Measurements from ENCODE around the gene GLIS1. TPM values are rescaled to one million over a fixed set of nuclear protein-coding genes. Genes with fewer than 3 reads are reported as not detected.

GLIS1 gene
- total RNA-seq, 1 donor = 2.9 TPM

DNA sequence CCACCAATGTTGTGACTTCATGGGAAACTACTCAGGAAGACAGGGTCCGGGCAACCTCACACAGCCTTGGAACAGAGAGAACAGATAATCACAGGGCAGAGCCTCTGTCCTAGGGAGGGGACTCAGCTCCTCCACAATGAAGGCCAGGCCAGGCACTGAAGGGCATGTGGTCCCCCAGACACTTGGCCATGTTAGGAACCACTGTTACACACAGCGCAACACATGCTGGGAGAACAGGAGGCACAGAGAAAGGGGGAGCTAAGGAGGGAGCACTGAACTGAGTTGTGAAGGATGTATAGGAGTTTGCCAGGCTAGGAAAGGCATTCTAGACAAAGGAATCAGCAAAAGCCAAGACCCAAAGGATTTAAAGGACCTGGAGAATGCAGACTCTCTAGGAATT is 152.2 kb downstream of the GLIS1 start:
- TF ChIP-seq, protein P1, sequence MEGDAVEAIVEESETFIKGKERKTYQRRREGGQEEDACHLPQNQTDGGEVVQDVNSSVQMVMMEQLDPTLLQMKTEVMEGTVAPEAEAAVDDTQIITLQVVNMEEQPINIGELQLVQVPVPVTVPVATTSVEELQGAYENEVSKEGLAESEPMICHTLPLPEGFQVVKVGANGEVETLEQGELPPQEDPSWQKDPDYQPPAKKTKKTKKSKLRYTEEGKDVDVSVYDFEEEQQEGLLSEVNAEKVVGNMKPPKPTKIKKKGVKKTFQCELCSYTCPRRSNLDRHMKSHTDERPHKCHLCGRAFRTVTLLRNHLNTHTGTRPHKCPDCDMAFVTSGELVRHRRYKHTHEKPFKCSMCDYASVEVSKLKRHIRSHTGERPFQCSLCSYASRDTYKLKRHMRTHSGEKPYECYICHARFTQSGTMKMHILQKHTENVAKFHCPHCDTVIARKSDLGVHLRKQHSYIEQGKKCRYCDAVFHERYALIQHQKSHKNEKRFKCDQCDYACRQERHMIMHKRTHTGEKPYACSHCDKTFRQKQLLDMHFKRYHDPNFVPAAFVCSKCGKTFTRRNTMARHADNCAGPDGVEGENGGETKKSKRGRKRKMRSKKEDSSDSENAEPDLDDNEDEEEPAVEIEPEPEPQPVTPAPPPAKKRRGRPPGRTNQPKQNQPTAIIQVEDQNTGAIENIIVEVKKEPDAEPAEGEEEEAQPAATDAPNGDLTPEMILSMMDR (IDR thresholded peaks at IDR 0.05; ENCODE audit: extremely low read depth, low read depth, low read length) = no peak
- Histone ChIP-seq H3K9me3 (ENCODE audit: low read depth, low read length) (no peaks in the 10 kb centered on the region), H3K27ac (ENCODE audit: low read depth, low read length) (no peak overlapping the region), H3K4me2 (ENCODE audit: insufficient read depth, low read length) (no peak overlapping the region), H3K79me2 (ENCODE audit: insufficient read depth, low read length) (no peaks in the 10 kb centered on the region), H3K4me1 (ENCODE audit: insufficient read depth, low read length) (no peaks in the 10 kb centered on the region), H4K20me1 (ENCODE audit: insufficient read depth, low read length) (peaks cover 12% of the 10 kb centered on the region), H3K4me3 (ENCODE audit: insufficient read depth, low read length) (no peak overlapping the region), H3K36me3 (ENCODE audit: insufficient read depth, low read length) (peaks cover 3% of the 10 kb centered on the region), H2AFZ (ENCODE audit: low read length) (no peak overlapping the region), H3K27me3 (ENCODE audit: insufficient read depth, low read length) (no peaks in the 10 kb centered on the region)
- DNase-seq (ENCODE audit: insufficient read length, low spot score, missing footprints) = no peak

- Histone ChIP-seq H3K36me3 (ENCODE audit: insufficient read depth, low read length) (no peaks in the 10 kb centered on the region), H3K4me3 (ENCODE audit: insufficient read depth, low read length) (no peak overlapping the region), H3K4me2 (ENCODE audit: insufficient read depth, low read length) (no peak overlapping the region), H2AFZ (ENCODE audit: low read length) (no peak overlapping the region), H3K79me2 (ENCODE audit: insufficient read depth, low read length) (no peaks in the 10 kb centered on the region), H3K9me3 (ENCODE audit: low read depth, low read length) (no peaks in the 10 kb centered on the region), H4K20me1 (ENCODE audit: insufficient read depth, low read length) (peaks cover 8% of the 10 kb centered on the region), H3K4me1 (ENCODE audit: insufficient read depth, low read length) (no peaks in the 10 kb centered on the region), H3K27ac (ENCODE audit: low read depth, low read length) (no peak overlapping the region), H3K27me3 (ENCODE audit: insufficient read depth, low read length) (no peaks in the 10 kb centered on the region)
- no peak for DNase-seq (ENCODE audit: insufficient read length, low spot score, missing footprints)
- TF ChIP-seq, protein P1 (IDR thresholded peaks at IDR 0.05; ENCODE audit: extremely low read depth, low read depth, low read length) = no peak
Measured at GRCh38 chr1:53585565-53585964, 153.4 kb downstream of the GLIS1 start.

DNA sequence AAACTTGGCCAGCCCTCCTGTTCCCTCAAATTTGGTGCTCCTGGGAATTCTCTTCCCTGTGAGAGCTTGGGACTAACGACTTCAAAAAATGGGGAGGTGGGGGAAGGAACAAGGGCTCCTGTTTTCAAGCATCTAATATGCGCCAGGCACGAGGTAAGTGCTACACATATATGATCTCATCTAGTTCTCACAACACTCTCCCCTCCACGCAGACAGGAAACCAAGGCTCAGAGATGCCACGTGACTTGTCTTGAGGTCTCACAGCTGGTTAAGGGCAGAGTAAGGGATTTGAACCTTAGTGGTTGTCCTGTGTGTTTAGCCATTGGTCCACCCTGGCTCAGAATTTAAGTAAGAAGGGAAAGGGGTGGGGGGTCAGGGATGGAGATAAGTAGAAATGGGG is 153.8 kb downstream of the GLIS1 start:
- H2AFZ ChIP-seq (ENCODE audit: low read length) = no peak overlapping the region
- H3K27ac ChIP-seq (ENCODE audit: low read depth, low read length) = no peak overlapping the region
- no peaks in the 10 kb centered on the region for H3K36me3 ChIP-seq (ENCODE audit: insufficient read depth, low read length)
- no peaks in the 10 kb centered on the region for H3K4me1 ChIP-seq (ENCODE audit: insufficient read depth, low read length)
- no peak overlapping the region for H3K4me3 ChIP-seq (ENCODE audit: insufficient read depth, low read length)
- TF ChIP-seq, protein P1 (IDR thresholded peaks at IDR 0.05; ENCODE audit: extremely low read depth, low read depth, low read length) = no peak
- peaks cover 8% of the 10 kb centered on the region for H4K20me1 ChIP-seq (ENCODE audit: insufficient read depth, low read length)
- no peaks in the 10 kb centered on the region for H3K27me3 ChIP-seq (ENCODE audit: insufficient read depth, low read length)
- no peaks in the 10 kb centered on the region for H3K79me2 ChIP-seq (ENCODE audit: insufficient read depth, low read length)
- no peaks in the 10 kb centered on the region for H3K9me3 ChIP-seq (ENCODE audit: low read depth, low read length)
- no peak for DNase-seq (ENCODE audit: insufficient read length, low spot score, missing footprints)
- H3K4me2 ChIP-seq (ENCODE audit: insufficient read depth, low read length) = no peak overlapping the region

DNA sequence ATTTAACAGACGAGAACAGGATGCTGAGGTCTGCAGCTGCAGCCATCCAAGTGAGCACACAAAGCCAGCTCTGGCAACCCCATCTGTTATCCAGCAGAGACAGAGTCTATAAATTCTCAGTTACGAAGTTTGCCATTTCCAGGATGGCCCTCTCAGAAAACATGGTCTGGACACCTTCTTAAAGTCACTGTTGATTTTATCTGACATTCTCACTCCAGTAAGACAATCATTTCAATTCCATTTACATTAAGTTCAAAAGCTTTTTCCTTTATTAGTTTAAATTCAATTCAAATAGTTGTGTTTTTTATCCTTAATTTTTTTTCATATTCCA is 154.2 kb downstream of the GLIS1 start:
- no peak overlapping the region for H3K27ac ChIP-seq (ENCODE audit: low read depth, low read length)
- H3K9me3 ChIP-seq (ENCODE audit: low read depth, low read length) = no peaks in the 10 kb centered on the region
- no peaks in the 10 kb centered on the region for H3K79me2 ChIP-seq (ENCODE audit: insufficient read depth, low read length)
- no peak overlapping the region for H3K4me3 ChIP-seq (ENCODE audit: insufficient read depth, low read length)
- TF ChIP-seq, protein P1 (IDR thresholded peaks at IDR 0.05; ENCODE audit: extremely low read depth, low read depth, low read length) = no peak
- no peaks in the 10 kb centered on the region for H3K4me1 ChIP-seq (ENCODE audit: insufficient read depth, low read length)
- no peak for DNase-seq (ENCODE audit: insufficient read length, low spot score, missing footprints)
- H4K20me1 ChIP-seq (ENCODE audit: insufficient read depth, low read length) = peaks cover 8% of the 10 kb centered on the region
- H3K4me2 ChIP-seq (ENCODE audit: insufficient read depth, low read length) = no peak overlapping the region
- no peaks in the 10 kb centered on the region for H3K27me3 ChIP-seq (ENCODE audit: insufficient read depth, low read length)
- H3K36me3 ChIP-seq (ENCODE audit: insufficient read depth, low read length) = no peaks in the 10 kb centered on the region
- H2AFZ ChIP-seq (ENCODE audit: low read length) = no peak overlapping the region

Data from osteoblast (primary cell).